Activated CD8-positive, alpha-beta memory T cell treated with anti-CD3 and anti-CD28 coated beads, Interleukin-2, amount 50 U/mL, for 1 hour (primary cell): ENCODE measurements around the gene CREB3L1.

ENCODE experiments used
- DNase-seq: peaks from one replicate; pipeline ENCODE4 v3.0.0-alpha.2; 2020; ENCODE audit errors: extremely low read depth

CREB3L1 gene

DNA sequence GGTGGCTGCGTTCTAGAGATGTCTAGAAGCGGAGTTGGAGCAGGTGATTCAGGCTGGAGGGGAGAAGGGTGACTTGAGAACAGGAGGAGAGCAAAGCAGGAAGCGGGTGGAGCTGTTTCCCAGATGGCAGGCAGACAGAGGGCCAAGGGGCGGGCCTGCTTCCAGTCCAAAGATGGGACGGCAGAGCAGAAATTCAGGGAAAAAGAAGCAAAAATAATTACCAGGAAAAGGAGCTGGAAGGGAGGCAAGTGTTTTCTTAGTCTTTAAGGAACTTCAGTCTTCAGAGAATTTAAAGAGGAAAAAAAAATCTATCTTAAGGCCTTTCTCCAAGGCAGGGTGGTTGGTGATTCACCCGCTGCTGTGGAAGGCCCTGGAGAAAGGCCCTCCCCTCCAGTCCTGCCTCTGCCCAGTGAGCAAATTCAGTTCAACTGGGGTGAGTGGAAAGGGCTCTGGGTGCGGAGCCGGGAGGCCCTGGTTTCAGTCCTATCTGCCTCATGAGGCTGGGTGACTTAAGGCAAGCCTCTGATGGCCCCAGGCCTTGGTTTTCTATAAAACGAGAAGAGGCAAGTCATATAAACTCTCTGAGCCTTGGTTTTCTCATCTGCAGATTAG, 4.5 kb upstream of the CREB3L1 start:
- DNase-seq: no peak

DNA sequence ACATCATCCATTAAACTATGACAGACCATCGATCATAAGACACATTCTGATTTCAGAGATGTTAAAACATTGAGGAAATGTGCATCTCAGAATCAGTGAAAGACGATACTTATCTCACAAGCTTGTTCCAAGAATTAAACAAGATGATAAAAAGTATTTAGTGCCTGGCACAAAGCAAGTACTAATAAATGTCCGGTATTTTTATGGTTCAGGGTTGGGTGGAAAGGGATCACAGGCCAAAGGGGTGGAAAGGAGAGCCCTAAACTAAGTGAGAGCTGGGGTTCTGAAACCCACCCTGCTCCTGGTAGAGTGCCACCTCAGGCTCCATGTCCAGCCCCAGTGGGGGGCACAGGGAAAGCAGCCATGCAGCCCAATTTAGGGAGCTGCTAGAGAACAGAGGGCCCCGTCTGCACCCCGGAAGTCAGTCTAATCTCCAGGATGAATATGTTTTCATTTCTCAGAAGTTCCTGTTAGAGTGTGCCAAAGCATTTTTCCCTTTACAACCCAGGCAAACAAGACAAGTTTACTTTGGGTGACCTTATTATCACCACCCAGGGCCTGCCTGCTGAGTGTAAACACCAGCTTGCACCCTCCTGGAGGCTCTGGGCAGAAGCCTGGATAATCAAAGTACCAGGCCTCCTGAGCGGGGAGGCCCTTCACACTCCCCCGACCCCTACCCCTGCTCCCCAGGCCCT, 3.8 kb upstream of the CREB3L1 start:
- DNase-seq: no peak

DNA sequence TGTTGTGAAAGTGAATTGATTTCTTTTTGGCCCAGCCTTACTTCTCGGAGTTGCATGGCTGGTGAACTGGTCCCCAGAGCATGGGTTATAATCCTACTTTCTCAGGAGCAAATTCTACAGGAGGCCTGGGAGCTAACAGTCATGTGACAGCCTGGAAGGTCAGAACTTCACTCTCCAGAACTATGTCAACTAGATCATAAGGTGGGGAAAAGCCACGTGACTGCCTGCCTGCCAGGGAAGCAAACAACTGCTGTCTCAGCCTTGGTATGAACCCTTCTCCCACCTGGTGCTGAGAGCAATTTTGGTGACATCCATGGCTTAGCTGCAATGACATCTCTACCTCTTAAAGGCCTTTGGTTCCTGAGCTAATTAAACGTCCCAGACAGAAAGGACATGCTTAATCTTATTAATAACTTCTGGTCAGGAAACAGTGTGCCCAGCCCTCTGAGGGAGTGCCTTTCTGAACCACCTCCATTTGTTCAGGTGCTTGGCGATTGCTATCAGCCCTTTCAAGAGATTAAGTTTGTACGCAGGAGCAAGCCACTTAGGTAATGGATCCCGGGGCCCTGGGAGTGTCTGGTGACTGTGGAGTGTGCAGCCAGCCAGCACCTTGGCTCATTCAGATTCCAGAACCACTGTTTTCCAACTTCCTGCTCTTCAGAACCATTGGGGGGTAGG, 1.4 kb upstream of the CREB3L1 start:
- no peak for DNase-seq

DNA sequence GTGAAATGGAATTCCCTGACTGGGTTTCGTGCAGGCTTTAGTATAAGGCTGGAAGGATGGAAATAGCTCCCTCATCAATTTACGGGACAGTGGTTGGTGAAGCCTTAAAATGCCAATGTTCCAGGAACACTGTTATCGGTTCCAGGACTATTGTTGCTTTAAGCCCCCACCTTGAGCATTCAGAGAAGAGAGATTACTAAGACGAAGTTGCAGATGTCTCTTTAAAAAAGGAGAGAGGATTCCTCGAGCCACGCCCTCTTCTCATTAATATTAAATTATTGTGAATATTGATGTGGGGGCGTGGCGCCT, 195 bp upstream of the CREB3L1 start:
- DNase-seq: no peak

DNA sequence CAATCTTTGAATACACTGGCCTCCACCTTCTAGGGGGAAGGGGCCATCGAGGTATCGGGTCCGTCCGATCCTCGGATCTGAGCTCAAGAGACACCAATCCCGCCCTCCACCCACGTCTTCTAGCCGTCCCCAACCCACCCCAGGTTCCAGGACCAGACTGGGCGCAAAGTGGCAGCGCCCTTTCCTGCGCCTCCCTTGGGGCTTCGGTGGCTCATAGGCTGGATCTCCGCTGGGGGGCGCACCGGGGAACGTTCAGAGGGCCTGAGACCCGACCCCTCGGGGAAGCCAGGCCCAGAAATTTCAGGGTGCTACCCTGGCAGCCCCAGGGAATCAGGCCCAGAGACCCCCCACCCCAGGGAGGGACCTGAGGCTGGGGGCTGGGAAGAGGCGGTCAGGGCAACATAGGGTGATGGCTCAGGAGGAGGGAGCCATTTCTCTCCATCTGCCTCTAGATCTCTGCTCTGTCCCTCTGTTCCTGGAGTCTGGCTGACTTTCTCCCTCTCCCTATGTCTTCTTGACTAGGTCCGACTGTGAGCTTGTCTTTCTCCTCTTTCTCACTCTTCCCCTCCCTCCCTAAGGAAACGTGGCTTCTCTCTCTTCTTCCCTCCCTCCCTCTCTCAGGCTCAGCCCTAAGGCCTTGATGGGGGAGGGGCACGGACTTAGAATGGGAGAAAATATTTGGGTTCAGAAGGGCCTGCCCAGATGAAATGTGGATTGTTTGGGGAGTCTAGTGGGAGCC, 1.1 kb downstream of the CREB3L1 start:
- no peak for DNase-seq

DNA sequence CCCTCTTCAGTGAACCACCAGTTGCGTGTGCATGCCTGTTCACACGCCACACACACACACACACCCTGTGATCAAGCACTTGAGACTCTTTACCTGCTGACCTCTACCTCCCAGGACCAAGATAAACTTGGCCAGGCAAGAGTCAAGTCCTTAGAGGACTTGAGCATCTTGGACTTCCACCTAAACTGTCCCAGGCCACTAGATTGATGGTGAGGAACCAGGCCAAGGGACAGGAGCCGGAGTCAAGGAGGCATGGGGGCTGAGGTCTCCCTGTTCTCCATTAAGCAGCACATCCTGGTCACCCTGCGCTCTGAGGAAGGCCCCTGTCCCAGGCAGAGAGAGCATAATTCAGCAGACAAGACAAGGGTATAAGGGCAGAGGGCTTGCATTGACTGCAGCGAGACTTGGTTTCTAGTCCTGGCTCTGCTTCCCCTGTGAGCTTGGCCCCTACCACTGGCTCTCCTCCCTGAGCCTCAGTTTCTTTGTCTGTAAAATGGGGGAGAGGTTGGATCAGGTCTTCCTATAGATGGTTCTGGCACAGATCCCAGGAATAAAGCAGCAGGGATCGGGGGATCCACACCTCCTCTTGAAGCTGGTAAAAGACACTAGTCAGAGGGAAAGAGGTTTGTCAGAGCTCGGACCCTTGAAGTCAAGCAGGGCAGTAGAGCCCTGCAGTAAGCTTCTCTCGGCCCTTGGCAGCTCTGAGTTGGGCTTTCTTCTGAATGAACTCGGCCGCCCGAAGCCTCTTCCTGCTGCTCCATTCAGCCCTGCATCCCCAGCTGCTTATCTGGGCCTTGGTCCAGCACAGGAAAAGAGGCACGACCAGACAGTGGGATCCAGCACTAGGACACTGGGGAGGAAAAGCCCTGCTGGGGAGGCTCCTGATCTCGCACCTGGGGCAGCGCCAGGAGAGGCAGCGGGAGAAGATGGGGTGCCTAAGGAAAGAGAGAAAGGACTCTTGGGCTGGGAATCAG, 2.0 kb downstream of the CREB3L1 start:
- no peak for DNase-seq

DNA sequence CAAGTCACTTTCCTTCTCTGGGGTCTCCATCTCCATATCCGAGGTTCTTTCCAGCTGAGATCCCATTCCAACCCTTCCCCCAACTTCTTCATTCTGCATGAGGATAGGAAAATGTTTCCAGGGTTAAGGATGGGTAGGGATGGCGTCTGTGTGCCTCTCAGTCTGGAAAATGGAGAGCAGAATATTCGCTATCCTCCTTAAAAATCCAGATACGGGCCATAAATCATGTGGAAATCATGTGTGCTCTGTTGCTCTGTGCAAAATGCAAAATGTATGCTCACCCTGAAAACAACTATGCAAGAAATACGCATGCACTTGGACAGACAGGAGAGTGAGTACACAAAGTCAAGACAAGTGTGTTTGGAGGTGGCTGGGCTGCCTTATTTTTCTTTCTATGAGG, 3.2 kb downstream of the CREB3L1 start:
- no peak for DNase-seq

DNA sequence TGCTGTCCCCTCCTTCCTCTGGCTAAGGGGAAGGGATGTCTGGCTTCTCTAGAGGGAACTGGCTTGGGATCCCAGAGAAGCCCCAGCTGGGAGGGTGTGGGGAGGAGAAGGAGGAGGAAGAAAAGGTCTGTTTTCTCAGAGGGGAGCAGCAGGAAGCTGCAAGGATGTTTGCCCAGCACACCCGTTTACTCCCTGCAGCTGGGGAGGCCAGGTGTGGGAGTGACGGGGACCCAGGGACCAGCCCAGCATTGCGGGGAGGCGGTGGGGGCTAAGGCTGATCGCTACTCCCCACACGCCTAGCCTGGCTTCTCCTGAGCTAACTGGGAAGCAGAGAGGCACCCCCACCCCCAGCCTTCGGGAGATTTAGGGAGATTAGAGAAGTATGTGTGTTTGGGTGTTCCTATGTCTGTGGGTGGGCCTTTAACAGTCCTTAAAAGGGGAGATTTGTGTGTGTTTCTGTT, 3.9 kb downstream of the CREB3L1 start:
- DNase-seq: no peak

DNA sequence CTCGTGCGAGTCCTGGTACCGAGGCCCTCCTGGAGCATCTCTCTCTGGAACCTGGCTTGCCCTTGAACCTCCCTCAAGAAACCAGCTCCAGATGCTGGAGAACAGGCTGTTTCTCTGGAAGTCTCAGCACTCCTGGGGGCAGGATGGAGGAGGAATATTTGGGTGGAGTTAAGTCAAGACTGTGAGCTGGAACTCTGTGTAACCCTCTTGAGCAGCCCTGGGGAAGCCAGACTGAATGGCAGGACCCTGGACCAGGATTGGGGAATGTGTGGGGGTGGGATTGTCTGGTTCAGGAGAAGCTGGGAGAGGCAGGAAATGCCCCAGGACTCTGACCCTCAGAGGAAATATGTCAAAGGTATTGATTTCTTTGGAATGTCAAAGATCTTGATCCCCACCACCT, 7.7 kb downstream of the CREB3L1 start:
- DNase-seq: no peak

DNA sequence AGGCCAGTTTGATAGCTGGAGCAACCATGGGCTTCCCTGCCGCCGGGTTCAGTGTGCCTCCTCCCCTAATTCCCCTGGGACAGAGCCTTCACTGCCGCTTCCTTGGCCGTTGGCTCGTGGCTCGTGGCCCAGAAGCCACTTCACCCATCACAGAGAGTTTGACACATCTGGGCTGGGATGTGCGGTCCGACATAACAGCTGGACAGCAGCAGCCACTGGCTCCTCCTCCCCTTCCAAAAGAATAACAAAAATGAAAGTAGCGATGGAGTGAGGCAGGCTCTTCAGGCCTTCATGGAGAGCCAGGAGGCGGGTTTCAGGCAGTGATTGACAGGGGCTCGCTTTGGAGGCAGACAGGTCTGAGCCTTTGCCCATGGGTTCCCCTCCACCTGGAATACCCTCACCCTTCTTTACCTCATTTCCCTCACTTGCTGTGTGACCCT, 8.2 kb downstream of the CREB3L1 start:
- DNase-seq: no peak

DNA sequence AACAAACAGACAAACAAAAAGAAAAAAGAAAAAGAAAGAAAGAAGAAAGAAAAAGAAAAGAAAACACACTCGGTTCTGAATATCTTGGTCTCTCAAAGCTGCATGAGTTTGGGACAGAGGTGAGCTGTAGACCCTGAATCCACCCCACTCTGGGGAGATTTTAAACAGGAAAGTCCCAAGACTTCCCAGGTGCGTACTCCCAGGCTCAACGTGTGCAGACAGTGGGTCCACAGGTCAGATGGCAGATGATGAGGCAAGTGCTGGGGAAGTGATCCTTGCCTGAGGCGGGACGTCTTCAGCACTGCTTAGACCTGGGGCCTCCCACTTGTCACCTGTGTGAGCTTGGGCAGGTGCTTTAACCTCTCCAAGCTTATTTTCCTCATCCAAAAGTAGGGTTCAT, 9.3 kb downstream of the CREB3L1 start:
- no peak for DNase-seq

DNA sequence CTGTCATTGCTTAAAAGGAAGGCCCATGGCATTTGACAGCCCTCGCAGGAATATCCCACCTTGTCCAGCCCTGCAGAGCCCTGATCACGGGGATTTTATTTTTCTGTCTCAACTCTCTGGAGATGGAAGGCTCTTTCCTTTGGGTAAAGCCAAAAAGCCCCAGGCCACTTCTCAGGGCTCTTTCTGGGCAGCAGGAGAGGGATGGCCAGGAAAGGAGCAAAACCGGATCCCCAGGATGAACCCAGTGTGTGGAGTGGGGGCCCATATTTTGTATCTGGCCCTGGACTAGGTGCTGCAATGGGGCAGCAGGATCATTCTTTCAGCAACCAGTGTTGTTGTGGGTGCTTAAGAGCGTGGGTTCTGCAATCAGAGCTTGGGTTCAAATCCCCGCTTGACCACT, 11.0 kb downstream of the CREB3L1 start:
- no peak for DNase-seq

DNA sequence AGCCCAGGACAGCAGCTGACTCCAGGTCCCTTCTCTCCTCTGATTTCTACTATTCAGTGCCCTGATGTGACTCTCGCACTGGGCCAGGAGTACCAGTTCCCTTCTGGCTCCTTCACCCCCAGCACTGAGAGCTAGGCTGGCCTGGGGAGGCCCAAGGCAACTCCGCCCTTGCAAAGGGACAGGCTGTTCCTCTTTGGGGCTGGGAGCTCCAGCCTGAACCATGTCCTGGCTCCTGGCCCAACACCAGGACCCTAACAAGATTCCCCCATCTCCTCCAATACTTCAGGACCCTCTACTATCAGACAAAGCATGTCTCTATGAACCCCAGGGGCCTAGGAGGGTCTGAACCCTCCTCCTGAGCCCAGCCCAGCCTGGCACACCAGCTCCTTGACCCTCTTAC, 12.5 kb downstream of the CREB3L1 start:
- DNase-seq: no peak

DNA sequence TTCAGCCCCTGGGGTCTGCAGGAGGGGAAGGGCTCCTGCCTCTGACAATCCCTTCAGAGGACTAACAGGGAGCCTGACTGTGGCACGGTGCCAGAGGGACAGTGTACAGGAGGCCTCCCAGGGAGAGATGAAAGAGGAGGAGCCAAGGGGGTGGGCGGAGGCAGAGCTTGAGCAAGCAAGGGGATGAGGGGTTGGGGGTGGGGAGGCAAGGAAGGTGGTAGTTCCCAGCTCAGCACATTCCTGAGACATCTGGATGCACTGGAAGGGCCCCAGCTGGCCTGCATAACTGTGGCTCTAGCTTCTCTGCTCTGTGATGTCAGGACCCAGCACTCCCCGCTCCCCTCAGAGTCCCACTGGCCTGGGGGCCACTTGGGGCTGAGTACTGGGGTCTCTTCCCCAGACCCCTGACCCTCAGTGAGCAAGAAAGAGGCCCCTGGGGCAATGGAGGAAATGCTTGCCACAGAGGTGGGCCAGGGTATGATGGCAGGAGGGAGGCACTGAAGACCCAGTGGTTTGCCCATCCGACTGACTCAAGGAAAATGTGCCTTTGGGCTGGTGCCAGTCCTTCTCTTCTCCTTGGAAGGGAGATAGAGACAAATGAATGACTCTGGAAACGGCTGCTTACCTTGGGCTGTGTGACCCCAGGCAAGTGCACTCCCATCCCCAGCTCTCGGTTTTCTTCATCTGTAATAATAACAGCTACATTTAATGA, 13.3 kb downstream of the CREB3L1 start:
- no peak for DNase-seq

DNA sequence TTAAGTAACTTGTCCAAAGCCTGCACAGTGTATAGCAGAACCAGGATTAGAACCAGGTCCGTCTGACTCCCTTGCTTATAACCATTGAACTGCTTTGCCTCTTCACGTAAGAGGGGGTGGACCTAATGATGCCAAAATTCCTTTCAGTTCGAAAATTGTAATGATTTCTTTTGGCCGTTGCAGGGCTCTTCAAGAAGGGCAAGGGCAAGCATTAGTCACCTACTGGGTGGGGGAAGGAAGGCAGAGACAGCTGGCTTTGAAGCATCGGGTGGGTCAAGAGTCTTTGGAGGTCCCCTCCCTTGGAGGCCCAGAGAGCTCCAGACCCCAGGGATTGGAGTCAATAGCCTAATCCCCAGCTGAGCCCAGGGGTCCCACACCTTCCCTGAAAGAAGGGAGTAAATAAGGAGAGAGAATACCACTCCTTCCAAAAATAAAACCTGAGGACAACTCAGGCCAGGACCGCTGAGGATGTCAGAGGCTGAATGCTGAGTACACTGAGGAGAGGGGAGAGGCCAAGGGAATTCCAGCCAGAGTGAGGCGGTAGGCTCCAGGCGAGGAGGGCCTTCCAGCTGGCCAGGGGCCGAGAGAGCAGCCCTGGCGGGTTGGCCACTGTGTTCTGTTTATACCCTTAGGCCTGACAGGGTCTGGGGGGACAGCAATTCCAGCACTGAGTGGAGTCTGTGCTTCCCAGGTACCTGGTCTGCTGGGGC, 14.1 kb downstream of the CREB3L1 start:
- no peak for DNase-seq

DNA sequence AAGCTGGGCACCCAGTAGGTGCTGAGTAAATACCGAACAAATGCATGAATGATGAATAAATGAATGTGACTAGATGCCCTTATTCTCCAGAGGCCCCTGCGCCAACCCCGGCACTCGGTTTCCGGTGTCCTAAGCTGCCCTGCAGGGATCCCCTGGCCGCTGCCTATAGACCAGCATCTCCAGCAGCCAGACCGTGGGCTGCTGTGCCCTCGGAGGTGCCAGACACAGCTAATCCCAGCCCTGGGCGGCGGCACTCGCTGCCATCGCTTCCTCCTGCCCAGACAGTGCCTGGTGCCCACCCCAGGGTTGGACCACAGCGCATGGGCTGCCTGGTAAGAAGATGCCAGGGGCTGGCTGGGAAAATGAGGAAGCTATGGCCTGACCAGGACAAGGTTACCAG, 15.6 kb downstream of the CREB3L1 start:
- no peak for DNase-seq

DNA sequence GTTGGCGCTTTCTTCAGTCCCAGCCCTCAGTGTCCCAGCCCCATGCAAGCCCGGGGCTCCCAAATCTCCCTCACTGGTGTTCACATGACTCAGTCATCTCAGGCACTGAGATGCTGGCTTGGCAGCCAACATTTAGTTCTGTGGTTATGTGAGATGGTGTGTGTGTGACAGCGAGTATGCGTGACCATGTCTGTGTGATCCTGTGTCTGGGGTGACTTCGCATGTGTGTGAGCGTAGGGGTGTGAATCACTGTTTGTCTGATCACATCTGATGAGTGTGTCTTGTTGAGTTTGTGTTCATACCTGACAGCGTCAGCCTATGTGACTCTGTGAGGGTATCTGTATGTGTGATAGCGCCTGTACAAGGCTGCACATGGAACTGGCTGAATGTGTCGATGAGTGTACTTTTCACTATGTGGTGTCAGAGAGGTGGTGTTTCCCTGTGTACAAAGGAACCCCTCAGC, 16.2 kb downstream of the CREB3L1 start:
- no peak for DNase-seq

DNA sequence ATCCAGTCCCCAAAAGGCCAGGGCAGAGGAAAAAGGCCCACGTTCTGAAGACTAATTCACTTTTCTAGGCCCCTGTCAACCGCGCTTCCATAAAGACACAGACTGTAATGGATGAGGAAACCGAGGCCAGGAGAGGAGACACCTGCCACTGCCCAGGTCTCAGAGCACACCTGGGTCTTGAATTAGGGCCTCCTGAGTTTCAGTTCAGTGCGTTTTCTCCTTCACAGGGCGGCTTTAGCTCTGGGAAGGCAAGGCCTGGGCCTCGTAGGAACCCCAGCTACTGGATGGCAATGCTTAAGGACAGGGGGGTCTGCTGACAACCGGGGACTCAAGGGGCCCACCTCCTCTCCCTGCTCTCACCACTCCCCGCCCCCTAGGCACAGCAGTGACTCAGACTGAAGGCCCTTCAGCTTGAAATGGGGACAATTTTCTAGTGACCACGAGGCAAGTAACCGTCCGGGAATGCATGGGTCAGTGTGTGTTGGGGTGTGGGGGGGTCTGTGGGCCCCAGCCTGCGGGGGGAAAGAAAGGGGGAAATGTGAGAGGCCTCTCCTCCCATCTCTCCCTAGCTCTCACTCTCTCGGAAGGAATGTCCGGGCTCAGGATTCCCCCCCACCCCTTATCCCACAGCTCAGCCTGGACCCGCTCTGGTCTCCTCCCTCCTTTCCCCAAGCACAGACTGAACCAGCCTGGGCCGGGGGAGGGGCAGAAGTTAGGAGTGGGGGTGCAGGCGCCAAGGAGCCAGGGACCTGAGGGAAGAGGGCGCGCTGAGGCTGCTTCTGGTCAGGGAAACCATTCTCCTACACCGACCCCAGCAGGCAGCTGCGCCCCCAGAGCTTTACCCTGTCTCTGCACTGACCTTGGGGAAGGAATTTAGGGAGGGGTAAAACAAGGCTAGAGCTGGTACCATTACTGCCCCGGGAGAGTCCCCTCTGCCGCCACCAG, 17.2 kb downstream of the CREB3L1 start:
- DNase-seq: no peak
